HepG2 (cell line): ENCODE data around the gene WWC1. TPM values are rescaled to one million over a fixed set of nuclear protein-coding genes. Genes with fewer than 3 reads are reported as not detected.
A peak's percentile ranks its signal among the peaks of the same experiment; 100 is the strongest.

Experiments
- ATF5 ChIP-seq: sonication (generic); formaldehyde crosslinking; IDR thresholded peaks from 2 replicates; pipeline ENCODE4 v1.4.0; 2020; ENCODE audit warnings: mild to moderate bottlenecking, low read depth, missing genetic modification reagents
- CREB1 ChIP-seq, 2 experiments: fragments of 450-650 bp in 1 of 2; IDR thresholded peaks; 2 replicates each; pipeline ENCODE4 v1.6.1; 2016 to 2017; ENCODE audit warnings: control low read depth in 1 of 2, mild to moderate bottlenecking in 1 of 2, missing compliant biosample characterization in 1 of 2, missing genetic modification characterization in 1 of 2
- ETV6 ChIP-seq: sonication (generic); formaldehyde crosslinking; conservative IDR thresholded peaks from 2 replicates; pipeline ENCODE4 v1.4.0; 2020; ENCODE audit warnings: missing genetic modification reagents
- FOSL1 ChIP-seq: sonication (generic); formaldehyde crosslinking; IDR thresholded peaks from 2 replicates; pipeline ENCODE4 v1.9.0; 2021; ENCODE audit warnings: missing genetic modification reagents, borderline replicate concordance
- HDAC6 ChIP-seq: fragments of 200-600 bp; sonication (generic); IDR thresholded peaks from 2 replicates; pipeline ENCODE4 v1.7.0; 2017; ENCODE audit warnings: mild to moderate bottlenecking, antibody characterized with exemption, low read length, low read depth
- HMGA1 ChIP-seq: sonication (generic); formaldehyde crosslinking; conservative IDR thresholded peaks from 2 replicates; pipeline ENCODE4 v1.4.0; 2020; ENCODE audit warnings: missing genetic modification reagents
- IRX3 ChIP-seq: sonication (generic); formaldehyde crosslinking; IDR thresholded peaks from 2 replicates; pipeline ENCODE4 v1.8.1; 2023; ENCODE audit warnings: mild to moderate bottlenecking, low read depth, missing genetic modification reagents, borderline replicate concordance
- MAFK ChIP-seq, 2 experiments: IDR thresholded peaks in 1 of 2; conservative IDR thresholded peaks in 1 of 2; 2 replicates each; pipeline ENCODE4 v1.6.1; 2011; ENCODE audit warnings: improper control_type of control experiment in 2 of 2, low read length in 2 of 2
- MXD1 ChIP-seq: sonication (generic); formaldehyde crosslinking; IDR thresholded peaks from 2 replicates; pipeline ENCODE4 v1.4.0; 2020; ENCODE audit warnings: mild to moderate bottlenecking, missing genetic modification reagents
- RELA ChIP-seq: sonication (generic); formaldehyde crosslinking; IDR thresholded peaks from 2 replicates; pipeline ENCODE4 v1.4.0; 2020; ENCODE audit warnings: missing genetic modification reagents
- STAG1 ChIP-seq: sonication (generic); formaldehyde crosslinking; IDR thresholded peaks from 2 replicates; pipeline ENCODE4 v1.4.0; 2020; ENCODE audit warnings: missing genetic modification reagents
- SYNCRIP ChIP-seq: fragments of 200-400 bp; formaldehyde crosslinking; IDR thresholded peaks from 2 replicates; pipeline ENCODE4 v1.6.1; 2018; ENCODE audit warnings: mild to moderate bottlenecking, low read depth, low read length; ENCODE audit not compliant: insufficient read depth
- TAF15 ChIP-seq: fragments of 200-400 bp; formaldehyde crosslinking; IDR thresholded peaks from one replicate; pipeline ENCODE4 v1.6.1; 2018; ENCODE audit warnings: mild to moderate bottlenecking, low read depth, low read length; ENCODE audit not compliant: poor library complexity, severe bottlenecking
- TCF7L2 ChIP-seq: IDR thresholded peaks from 2 replicates; pipeline ENCODE4 v1.6.1; 2011; ENCODE audit warnings: mild to moderate bottlenecking, low read depth, low read length, moderate library complexity
- TEAD3 ChIP-seq: optimal IDR thresholded peaks from 2 replicates; pipeline ENCODE3; 2016; ENCODE audit warnings: borderline replicate concordance
- ZNF180 ChIP-seq: sonication (generic); formaldehyde crosslinking; IDR thresholded peaks from 2 replicates; pipeline ENCODE4 v1.4.0; 2020; ENCODE audit warnings: low read depth, missing genetic modification reagents, borderline replicate concordance
- ZNF275 ChIP-seq: sonication (generic); formaldehyde crosslinking; IDR thresholded peaks from 2 replicates; pipeline ENCODE4 v1.8.0; 2022; ENCODE audit warnings: missing genetic modification reagents, mild to moderate bottlenecking, inconsistent platforms, borderline replicate concordance
- ZNF33A ChIP-seq: sonication (generic); formaldehyde crosslinking; IDR thresholded peaks from 2 replicates; pipeline ENCODE4 v1.5.1; 2020; ENCODE audit warnings: missing genetic modification reagents, mild to moderate bottlenecking, moderate library complexity, borderline replicate concordance
- ZNF577 ChIP-seq: sonication (generic); formaldehyde crosslinking; IDR thresholded peaks from 2 replicates; pipeline ENCODE4 v1.4.0; 2020; ENCODE audit warnings: mild to moderate bottlenecking, low read depth, missing genetic modification reagents, borderline replicate concordance
- ZNF772 ChIP-seq: sonication (generic); formaldehyde crosslinking; IDR thresholded peaks from 2 replicates; pipeline ENCODE4 v1.5.0; 2020; ENCODE audit warnings: mild to moderate bottlenecking, missing genetic modification reagents
- ZNF891 ChIP-seq: sonication (generic); formaldehyde crosslinking; IDR thresholded peaks from 2 replicates; pipeline ENCODE4 v1.5.0; 2020; ENCODE audit warnings: mild to moderate bottlenecking, missing genetic modification reagents
- polyA plus RNA-seq, 8 experiments: library from polyadenylated mRNA; depleted of rRNA in 3 of 8; stranded (reverse) in 7 of 8; unstranded in 1 of 8; fragments of >200 nt; fragmentation: Illumina TruSeq in 4 of 8; extraction: Trizol in 4 of 8; gene quantifications; 2 replicates each; pipeline versions ENCODE4 v1.2.1 to v1.2.3, GENCODE V29; 2011 to 2016; ENCODE audit warnings: low read depth in 4 of 8, missing spikeins in 1 of 8, mixed read lengths in 1 of 8; ENCODE audit not compliant: insufficient read depth in 1 of 8
- total RNA-seq, 5 experiments: library from RNA; depleted of rRNA; stranded (reverse); fragments of >200 nt; fragmentation: Illumina TruSeq; extraction: Trizol; gene quantifications; 2 replicates each; pipeline ENCODE4 v1.2.3, GENCODE V29; 2016; ENCODE audit warnings: low read depth in 1 of 5
- TF ChIP-seq, protein P1 (sequence below): sonication (generic); formaldehyde crosslinking; IDR thresholded peaks from 2 replicates; pipeline ENCODE4 v1.8.1; 2023; ENCODE audit warnings: missing genetic modification reagents, mild to moderate bottlenecking, borderline replicate concordance
- TF ChIP-seq, protein P2 (sequence below): sonication (generic); formaldehyde crosslinking; IDR thresholded peaks from 2 replicates; pipeline ENCODE4 v1.5.0; 2020; ENCODE audit warnings: mild to moderate bottlenecking, missing genetic modification reagents

WWC1 gene
- total and polyA plus RNA-seq, 2 of the 13 experiments (the other 11 are each of a cell fraction or from before 2014, with no cell fraction given): 8.3 to 17.9 TPM

- TF ChIP-seq IRX3 (CRISPR knock-in tag) (no peak), FOSL1 (CRISPR knock-in tag) (no peak), ZNF275 (CRISPR knock-in tag) (no peak), ZNF577 (CRISPR knock-in tag) (no peak), HDAC6 (no peak), ETV6 (CRISPR knock-in tag) (no peak), TCF7L2 (no peak), ZNF772 (CRISPR knock-in tag) (no peak), HMGA1 (CRISPR knock-in tag) (no peak), MXD1 (CRISPR knock-in tag) (no peak), ZNF33A (CRISPR knock-in tag) (no peak), ZNF180 (CRISPR knock-in tag) (no peak), TAF15 (no peak), MAFK (conservative IDR thresholded peaks at IDR 0.05 in 1 of 2, IDR thresholded peaks at IDR 0.05 in 1 of 2; ENCODE audit: low read length in 2 of 2) (no peak), STAG1 (CRISPR knock-in tag) (no peak), RELA (CRISPR knock-in tag) (no peak), CREB1 (IDR thresholded peaks at IDR 0.05) (peak; percentile 99), CREB1 (CRISPR knock-in tag; IDR thresholded peaks at IDR 0.05) (peak; percentile 94), TEAD3 (CRISPR knock-in tag) (peak; percentile 65), ZNF891 (no peak), SYNCRIP (no peak), ATF5 (CRISPR knock-in tag) (no peak)
- TF ChIP-seq, protein P1, sequence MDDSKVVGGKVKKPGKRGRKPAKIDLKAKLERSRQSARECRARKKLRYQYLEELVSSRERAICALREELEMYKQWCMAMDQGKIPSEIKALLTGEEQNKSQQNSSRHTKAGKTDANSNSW (CRISPR knock-in tag): no peak
- TF ChIP-seq, protein P2, sequence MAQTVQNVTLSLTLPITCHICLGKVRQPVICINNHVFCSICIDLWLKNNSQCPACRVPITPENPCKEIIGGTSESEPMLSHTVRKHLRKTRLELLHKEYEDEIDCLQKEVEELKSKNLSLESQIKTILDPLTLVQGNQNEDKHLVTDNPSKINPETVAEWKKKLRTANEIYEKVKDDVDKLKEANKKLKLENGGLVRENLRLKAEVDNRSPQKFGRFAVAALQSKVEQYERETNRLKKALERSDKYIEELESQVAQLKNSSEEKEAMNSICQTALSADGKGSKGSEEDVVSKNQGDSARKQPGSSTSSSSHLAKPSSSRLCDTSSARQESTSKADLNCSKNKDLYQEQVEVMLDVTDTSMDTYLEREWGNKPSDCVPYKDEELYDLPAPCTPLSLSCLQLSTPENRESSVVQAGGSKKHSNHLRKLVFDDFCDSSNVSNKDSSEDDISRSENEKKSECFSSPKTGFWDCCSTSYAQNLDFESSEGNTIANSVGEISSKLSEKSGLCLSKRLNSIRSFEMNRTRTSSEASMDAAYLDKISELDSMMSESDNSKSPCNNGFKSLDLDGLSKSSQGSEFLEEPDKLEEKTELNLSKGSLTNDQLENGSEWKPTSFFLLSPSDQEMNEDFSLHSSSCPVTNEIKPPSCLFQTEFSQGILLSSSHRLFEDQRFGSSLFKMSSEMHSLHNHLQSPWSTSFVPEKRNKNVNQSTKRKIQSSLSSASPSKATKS (CRISPR knock-in tag): no peak
Observed at GRCh38 chr5:168317521-168318147, 26.2 kb downstream of the WWC1 start (continued).
